HG03280 (cell line): ENCODE data around the gene CTXN1.
"Not testable (repeated sequence)": the region's sequence is repeated elsewhere in the genome, so short reads cannot be mapped to it uniquely, and the experiment has no call there.

Experiments used
- ATAC-seq: cut with Tn5 transposase; IDR thresholded peaks from one replicate; pipeline ENCODE4 v1.9.1; 2021; ENCODE audit warnings: mild to moderate bottlenecking, moderate library complexity; ENCODE audit not compliant: unreplicated experiment

CTXN1 gene

GRCh38 chr19:7902796-7903243 lies 23.1 kb downstream of the CTXN1 start:
- no peak for ATAC-seq

DNA sequence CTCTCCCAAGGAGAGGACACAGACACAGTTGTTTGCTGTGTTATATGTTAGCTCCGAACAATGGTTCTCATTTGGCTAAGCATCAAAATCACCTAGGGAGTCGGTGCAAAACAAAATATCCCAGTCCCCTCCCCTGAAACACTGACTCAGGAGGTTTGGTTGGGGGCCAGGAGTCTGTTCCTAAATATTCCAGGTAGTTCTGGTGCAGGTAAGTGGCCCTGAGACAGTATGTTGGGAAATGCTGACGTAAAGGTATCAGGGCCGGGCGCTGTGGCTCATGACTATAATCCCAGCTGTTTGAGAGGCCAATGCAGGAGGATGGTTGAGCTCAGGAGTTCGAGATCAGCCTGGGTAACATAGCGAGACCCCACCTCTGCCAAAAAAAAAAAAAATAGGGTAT lies 24.6 kb downstream of the CTXN1 start:
- no peak for ATAC-seq

GRCh38 chr19:7900931-7901330 lies 25.0 kb downstream of the CTXN1 start:
- no peak for ATAC-seq

- ATAC-seq: no peak
These were observed 25.5 kb downstream of the CTXN1 start for GRCh38 chr19:7900401-7900870.

DNA sequence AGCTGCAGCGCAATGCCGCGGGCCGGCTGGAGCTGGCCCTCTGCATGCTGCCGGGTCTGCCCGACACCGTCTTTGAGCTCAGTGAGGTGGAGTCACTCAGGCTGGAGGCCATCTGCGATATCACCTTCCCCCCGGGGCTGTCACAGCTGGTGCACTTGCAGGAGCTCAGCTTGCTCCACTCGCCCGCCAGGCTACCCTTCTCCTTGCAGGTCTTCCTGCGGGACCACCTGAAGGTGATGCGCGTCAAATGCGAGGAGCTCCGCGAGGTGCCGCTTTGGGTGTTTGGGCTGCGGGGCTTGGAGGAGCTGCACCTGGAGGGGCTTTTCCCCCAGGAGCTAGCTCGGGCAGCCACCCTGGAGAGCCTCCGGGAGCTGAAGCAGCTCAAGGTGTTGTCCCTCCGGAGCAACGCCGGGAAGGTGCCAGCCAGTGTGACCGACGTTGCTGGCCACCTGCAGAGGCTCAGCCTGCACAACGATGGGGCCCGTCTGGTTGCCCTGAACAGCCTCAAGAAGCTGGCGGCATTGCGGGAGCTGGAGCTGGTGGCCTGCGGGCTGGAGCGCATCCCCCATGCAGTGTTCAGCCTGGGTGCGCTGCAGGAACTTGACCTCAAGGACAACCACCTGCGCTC lies 26.1 kb downstream of the CTXN1 start:
- ATAC-seq: no peak

- no peak for ATAC-seq
These were observed 27.0 kb downstream of the CTXN1 start for GRCh38 chr19:7898967-7899366.

GRCh38 chr19:7897292-7897691 lies 28.6 kb downstream of the CTXN1 start:
- ATAC-seq: no peak

DNA sequence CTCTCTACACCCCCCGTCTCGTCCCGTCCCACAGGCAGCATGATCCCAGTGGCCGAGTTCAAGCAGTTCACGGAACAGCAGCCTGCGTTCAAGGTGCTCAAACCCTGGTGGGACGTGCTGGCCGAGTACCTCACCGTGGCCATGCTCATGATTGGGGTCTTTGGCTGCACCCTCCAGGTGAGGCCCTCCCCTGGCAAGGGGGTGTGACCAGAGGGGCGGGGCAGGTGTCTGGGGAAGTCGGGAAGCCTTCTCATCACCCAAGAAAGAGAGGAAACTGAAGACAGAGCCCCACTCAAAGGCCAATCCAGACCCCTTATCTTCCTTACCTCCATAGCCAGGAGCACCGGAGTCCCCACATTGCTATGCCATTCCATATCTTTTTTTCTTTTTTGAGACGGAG lies 30.4 kb downstream of the CTXN1 start:
- no peak for ATAC-seq

DNA sequence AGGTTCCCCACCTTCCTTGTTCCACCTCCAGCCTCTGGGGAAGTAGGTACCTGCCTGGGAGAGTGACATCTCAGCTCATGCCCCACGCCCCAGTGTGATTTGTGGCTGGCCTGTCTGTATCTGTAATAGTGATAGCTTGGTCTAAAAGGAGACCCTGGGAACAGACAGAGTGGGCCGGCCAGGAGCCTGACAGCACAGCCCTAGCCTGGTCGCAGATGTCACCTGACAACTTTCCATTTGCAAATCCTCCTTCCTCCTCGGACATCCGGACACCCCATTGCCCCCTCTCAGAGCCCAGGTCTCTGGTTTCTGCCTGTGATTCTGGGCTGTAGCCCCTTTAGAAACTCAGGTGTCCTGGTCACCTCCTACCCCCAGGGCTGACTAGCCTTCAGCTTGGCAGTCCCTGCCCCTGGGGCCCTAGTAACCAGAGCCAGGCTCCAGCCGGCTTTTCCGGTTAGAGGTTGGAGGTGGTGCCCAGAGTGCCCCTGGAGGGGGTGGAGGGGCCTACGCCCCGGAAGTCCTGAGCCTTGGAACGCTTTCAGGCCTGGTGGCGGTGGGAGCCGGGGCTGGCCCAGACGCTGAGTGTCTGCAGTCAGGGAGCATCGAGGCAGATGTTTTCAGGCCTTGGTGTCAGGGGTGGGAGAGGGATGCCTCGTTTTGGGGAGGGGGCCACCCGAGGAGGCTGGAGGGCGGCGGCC lies 31.2 kb downstream of the CTXN1 start:
- no peak for ATAC-seq

- not testable (repeated sequence) for ATAC-seq
These were observed 32.4 kb downstream of the CTXN1 start for GRCh38 chr19:7893362-7894101.

DNA sequence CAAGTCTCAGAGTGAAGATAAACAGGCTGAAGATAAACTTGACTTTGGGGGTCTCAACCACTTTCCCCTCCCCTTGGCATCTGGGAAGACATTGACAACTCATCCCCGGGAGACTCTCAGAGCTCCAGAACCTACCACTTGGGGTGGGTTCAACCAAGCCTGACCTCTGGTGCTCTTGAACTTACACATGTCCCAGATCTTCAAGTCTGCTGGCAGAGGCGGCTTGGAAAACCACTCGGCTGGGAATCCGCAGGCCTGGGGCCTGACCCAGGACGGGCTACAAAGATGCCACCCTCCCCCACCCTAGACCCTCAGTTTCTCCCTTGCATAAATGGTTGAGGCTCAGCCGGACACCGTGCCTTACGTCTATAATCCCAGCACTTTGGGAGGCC lies 37.1 kb downstream of the CTXN1 start:
- no peak for ATAC-seq

GRCh38 chr19:7888145-7888825 lies 37.6 kb downstream of the CTXN1 start, which contains the start of gene LRRC8E:
Gene LRRC8E, plus strand, starts transcription at chr19:7888510. Its CDS starts 7,094 bp downstream, at chr19:7895604.
- ATAC-seq: no peak

DNA sequence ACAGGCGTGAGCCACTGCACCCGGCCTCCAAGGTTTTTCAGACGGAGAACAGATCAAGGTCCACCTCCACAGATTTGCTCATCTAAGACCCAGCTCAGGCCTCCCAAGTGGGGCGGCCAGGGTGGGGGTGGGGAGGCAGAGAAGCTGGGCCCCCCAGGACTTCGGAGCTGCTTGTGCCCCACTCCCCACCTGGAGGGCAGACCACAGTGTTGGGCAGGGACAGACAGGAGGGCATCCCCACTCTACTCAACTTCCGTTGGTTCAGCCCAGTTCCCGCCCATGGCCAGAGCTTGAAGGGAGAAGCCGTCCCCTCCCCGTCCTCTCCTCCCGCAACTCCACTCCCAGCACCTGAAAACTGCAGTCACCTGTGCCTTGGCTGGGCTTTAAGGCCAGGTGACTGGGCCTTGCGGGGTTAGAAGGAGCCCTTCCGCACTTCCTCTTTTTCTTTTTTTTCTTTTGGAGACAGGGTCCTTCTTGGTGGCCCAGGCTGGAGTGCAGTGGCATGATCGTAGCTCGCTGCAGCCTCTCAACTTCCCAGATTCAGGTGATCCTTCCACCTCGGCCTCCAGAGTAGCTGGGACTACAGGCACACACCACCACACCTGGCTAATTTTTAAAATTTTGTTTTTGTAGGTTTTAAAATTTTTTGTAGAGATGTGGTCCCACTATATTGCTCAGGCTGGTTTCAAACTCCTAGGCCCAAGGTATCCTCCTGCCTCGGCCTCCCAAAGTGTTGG lies 38.4 kb downstream of the CTXN1 start:
- no peak for ATAC-seq

- no peak for ATAC-seq
These were observed 40.1 kb downstream of the CTXN1 start for GRCh38 chr19:7885818-7886217.

GRCh38 chr19:7883796-7884570 lies 42.0 kb downstream of the CTXN1 start:
- no peak for ATAC-seq

- ATAC-seq: no peak
These were observed 42.8 kb downstream of the CTXN1 start for GRCh38 chr19:7883105-7883504.

DNA sequence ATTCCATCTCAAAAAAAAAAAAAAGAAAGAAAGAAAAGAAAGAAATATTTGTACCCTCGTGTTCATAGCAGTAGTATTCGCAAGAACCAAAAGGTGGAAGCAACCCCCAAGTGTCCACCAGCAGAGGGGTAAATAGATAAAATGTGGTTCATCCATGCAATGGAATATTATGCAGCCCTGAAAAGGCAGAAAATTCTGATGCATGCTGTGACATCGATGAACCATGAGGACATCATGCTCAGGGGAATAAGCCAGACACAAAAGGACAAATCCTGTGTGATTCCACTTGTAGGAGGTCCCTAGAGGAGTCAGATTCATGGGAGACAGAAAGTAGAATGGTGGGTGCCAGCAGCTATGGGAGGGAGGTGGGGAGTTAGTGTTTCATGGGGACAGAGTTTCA lies 44.0 kb downstream of the CTXN1 start:
- ATAC-seq: no peak

DNA sequence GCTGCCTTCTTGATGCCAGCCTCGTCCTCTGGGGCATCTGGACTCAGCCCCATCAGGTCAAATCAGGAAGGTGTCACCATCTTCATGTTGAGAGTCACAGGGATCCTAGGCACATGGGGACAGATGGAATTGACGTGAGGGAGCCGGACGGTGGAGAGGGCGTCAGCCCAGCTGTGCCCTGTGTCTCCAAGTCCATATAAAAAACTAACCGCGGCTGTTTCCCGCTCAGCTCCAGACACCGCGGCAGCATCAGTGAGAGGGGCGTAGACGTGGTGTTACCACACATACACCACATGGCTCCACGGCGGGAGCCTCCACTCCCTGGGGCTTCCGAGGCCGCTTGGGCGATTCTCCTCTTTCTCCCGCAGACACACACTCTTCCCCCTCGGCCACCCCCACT lies 46.1 kb downstream of the CTXN1 start:
- no peak for ATAC-seq

DNA sequence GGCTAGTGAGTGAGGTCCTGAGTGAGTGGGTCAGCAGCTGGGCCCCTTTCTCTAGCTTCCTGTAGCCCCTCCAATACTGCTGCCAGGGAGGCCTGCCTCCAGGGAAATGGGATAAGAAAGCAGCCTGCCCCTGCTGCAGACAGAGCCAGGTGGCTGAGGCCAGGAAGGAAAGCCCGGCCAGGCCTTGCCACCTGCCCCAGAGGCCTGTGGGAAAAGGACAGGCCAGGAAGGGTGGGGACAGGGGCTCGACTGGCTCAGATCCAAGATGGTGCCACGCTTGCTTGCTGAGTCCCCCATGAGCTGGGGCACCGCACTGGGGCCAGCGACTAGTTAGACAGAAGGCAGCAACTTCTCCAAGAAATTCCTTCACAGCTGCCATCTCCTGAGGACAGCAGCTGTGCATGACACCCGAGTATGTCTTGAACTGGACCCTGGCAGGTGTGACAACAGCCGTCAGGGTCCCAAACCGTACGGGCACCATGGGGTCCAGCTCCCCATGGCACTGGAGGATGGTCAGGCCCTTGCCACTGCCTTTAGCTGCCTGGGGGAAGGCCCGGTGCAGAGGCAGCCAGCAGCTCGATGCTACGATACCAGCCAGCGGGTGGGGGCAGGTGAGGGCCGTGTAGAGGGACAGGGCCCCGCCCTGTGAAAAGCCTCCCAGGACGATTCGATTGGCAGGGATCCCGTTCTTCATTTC lies 46.7 kb downstream of the CTXN1 start:
- no peak for ATAC-seq
